Thymus (tissue), 11 donors: Measurements from ENCODE around the gene LRP1B. TPM values are rescaled to one million over a fixed set of nuclear protein-coding genes. Genes with fewer than 3 reads are reported as not detected.

ENCODE experiments used
- DNase-seq, 9 donors: peaks; one replicate each; pipeline ENCODE4 v3.0.0-alpha.2; 2013; ENCODE audit warnings: low spot score in 9 of 9, low read depth in 6 of 9, missing footprints in 1 of 9
- H3K27ac ChIP-seq, 2 donors: one replicate each; pipeline ENCODE4 v1.5.1; 2013; ENCODE audit warnings: control low read depth in 1 of 2, low read depth in 1 of 2, low read length in 1 of 2, mild to moderate bottlenecking in 1 of 2, moderate library complexity in 1 of 2
- H3K27me3 ChIP-seq, 2 donors: one replicate each; pipeline ENCODE4 v1.5.1; 2013; ENCODE audit warnings: low read length in 1 of 2; ENCODE audit not compliant: control insufficient read depth in 2 of 2, insufficient read depth in 1 of 2
- H3K36me3 ChIP-seq, 2 donors: one replicate each; pipeline ENCODE4 v1.5.1; 2013; ENCODE audit warnings: low read length in 1 of 2, mild to moderate bottlenecking in 1 of 2, moderate library complexity in 1 of 2; ENCODE audit not compliant: control insufficient read depth in 2 of 2, insufficient read depth in 2 of 2
- H3K4me1 ChIP-seq, 2 donors: one replicate each; pipeline ENCODE4 v1.5.1; 2013; ENCODE audit warnings: low read length in 2 of 2; ENCODE audit not compliant: control insufficient read depth in 2 of 2, insufficient read depth in 2 of 2
- H3K4me3 ChIP-seq, 2 donors: one replicate each; pipeline ENCODE4 v1.5.1; 2013; ENCODE audit warnings: low read length in 2 of 2, control low read depth in 1 of 2, mild to moderate bottlenecking in 1 of 2
- H3K9me3 ChIP-seq, 2 donors: one replicate each; pipeline ENCODE4 v1.5.1; 2013; ENCODE audit warnings: low read length in 1 of 2, mild to moderate bottlenecking in 1 of 2; ENCODE audit not compliant: control insufficient read depth in 2 of 2, insufficient read depth in 1 of 2
- WGBS: extraction: QIAGEN DNeasy Blood & Tissue Kit; methylation state at CpG from one replicate; pipeline ENCODE4 v1.1.7; 2013; 5-methylcytosine and 5-hydroxymethylcytosine counted together
- polyA plus RNA-seq: library from polyadenylated mRNA; stranded (reverse); fragments of 200-250 nt; gene quantifications from one replicate; pipeline ENCODE4 v1.2.3, GENCODE V29; 2013
- total RNA-seq: library from RNA; stranded (reverse); fragments of 120-200 nt; gene quantifications from one replicate; pipeline ENCODE4 v1.2.4, GENCODE V29; 2013
- donor health status: healthy.

LRP1B gene
- total and polyA plus RNA-seq, 2 donors, result 0.18 to 0.28 TPM

DNA sequence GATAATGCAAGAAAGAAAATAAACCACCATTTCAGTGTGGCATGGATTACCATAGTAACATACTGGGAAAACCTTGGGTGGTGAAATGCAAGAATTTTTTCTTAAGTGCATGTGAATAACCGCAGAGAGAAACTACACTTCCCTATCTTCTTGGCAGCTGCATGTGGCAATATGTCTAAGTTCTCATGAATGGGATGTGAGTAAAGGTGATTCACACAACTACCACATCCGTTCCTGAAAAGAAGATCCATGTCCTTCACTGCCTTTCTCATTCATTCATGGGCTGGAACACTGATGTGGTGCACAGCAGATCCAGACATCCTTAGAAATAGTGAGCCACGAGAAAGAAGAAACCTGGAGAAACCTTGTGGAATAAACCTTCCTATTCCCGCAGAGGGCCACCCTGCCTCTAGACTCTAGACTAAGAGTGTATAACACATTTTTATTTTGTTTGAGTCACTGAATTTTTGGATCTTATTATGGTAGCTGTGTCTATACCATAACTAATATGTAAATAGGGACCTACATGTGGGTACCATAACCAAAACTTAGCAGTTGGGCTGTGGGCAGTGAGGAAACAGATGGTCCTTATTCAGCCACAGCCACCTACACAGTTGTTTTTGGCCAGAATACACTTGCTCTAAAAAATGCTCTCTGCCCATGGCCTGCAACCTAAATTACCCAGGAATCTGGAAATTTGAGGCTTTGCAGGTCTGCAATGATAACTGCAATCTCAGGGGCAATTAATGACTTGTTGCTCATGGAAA lies 573.3 kb downstream of the LRP1B start:
- no peaks in the 10 kb centered on the region for H3K36me3 ChIP-seq
- no peaks in the 10 kb centered on the region for H3K4me1 ChIP-seq
- no peak overlapping the region for H3K27ac ChIP-seq
- WGBS, result 46% methylated on average over 4 of the region's 4 CpGs
- DNase-seq, result peak in 3 of 9 donors; percentile 4 to 25 (median 8)
- H3K4me3 ChIP-seq, result no peak overlapping the region
- no peaks in the 10 kb centered on the region for H3K9me3 ChIP-seq
- H3K27me3 ChIP-seq, result no peaks in the 10 kb centered on the region

DNA sequence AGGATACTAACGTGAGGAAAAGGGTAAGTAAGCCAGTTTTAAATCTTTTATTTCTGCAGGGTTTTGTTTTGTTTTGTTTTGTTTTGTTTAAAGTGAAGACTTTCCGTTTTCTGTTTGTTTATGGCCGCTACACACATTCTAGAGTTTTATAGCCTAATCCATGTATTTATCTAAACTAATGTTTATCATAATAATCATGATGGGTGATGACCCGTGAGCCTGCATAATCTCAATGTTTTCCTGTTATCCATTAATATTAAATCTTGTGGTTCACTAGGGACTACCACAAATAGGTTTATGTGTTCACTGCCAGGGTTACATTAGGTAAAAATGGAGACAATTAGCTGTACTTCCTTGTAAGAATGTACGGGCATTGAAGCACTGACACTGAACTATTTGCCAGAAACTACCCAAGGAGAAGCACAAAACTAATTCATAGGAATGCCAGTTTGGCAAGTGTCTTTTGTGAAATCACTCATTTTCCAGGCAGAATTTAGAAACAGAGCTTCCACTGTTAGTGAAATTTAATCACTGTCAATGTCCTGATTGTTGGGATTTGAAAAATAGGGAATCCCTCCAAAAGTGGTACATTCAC lies 574.8 kb downstream of the LRP1B start:
- Histone ChIP-seq H3K36me3 (no peaks in the 10 kb centered on the region), H3K9me3 (no peaks in the 10 kb centered on the region), H3K27ac (no peak overlapping the region), H3K27me3 (no peaks in the 10 kb centered on the region), H3K4me3 (no peak overlapping the region), H3K4me1 (no peaks in the 10 kb centered on the region)
- no peak for DNase-seq
- WGBS, result 85% methylated on average over 5 of the region's 5 CpGs

DNA sequence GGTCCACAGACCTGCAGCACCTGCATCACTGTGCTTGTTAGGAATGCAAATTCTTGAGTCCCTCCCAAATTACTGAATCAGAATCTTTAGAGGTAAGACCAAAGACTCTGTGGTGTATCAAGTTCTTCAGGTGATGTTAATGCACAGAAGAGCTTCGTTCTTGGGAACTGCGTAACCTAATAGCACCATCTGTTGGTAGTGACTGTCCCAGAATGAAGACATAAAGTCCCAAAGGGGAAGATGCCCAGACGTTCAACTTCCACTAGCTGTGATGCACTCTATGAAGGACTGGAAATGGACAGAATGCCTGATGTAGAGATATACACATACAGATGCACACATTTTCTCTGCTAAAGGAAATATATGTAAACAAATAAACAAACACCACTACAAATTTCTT lies 576.0 kb downstream of the LRP1B start:
- H3K27ac ChIP-seq, result no peak overlapping the region
- no peaks in the 10 kb centered on the region for H3K36me3 ChIP-seq
- no peaks in the 10 kb centered on the region for H3K9me3 ChIP-seq
- H3K27me3 ChIP-seq, result no peaks in the 10 kb centered on the region
- 13% methylated on average over 3 of the region's 3 CpGs for WGBS
- peak in 6 of 9 donors; percentile 16 to 70 (median 28) for DNase-seq
- H3K4me3 ChIP-seq, result no peak overlapping the region
- no peaks in the 10 kb centered on the region for H3K4me1 ChIP-seq

DNA sequence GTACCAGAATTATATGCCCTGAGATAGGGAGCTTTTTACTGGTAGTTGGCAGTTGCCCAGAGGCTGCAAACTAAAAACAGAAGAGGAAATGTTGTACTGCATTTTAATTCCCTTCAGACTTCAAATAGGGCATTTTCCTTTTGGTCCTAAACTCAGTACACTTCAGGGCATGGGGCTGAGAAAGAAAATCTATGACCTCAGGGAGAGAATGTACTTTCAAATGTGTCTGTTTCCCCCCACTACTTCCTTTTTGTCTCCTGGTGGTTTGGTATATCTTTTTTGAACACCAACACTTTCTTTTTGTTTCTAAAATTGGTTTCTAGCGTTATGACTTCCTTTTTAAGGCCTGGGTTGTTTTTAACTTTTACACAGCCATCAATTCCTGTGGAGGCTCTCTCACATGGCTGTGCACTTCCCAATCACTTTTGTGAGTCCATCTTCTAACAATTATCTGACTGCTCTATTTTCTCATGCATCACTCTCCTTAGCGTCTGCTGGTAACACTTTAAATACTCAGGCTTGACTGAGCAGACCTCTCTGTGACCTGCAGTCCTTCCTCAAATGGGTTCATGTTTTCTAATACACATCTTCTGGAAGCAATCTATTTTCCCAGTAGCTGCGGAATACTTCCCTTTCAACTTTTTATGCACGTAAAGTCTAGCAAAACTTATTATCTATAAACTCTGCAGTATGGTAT lies 596.0 kb downstream of the LRP1B start:
- Histone ChIP-seq H3K4me3 (no peak overlapping the region), H3K4me1 (peaks cover 0 to 4% of the 10 kb centered on the region in 2 donors), H3K36me3 (no peaks in the 10 kb centered on the region), H3K27ac (peak overlapping the region in 1 of 2 donors; percentile 68), H3K9me3 (no peaks in the 10 kb centered on the region), H3K27me3 (no peaks in the 10 kb centered on the region)
- 38% methylated on average over 4 of the region's 4 CpGs for WGBS
- DNase-seq, result peak in 6 of 9 donors; percentile 15 to 55 (median 28)

DNA sequence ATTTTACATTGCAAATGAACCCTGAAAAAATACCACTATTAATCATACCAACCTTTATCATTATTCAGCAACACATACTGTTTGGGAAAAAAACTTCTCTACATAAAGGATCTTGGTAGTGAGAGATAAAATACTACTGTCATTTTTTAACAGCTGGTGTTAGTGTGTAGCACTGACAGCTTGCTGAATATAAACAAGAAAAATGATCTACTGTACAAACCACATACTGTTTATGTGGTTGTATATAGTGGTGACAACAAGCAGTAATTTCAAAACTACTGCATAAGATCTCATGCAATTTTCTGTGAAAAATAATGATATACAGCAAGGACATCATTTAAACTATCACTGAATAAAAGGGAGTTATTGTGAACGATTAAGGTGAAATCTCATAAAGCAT lies 601.2 kb downstream of the LRP1B start:
- H3K4me3 ChIP-seq, result no peak overlapping the region
- no peaks in the 10 kb centered on the region for H3K4me1 ChIP-seq
- no peak overlapping the region for H3K27ac ChIP-seq
- H3K36me3 ChIP-seq, result no peaks in the 10 kb centered on the region
- no peak for DNase-seq
- 86% methylated on average over 1 of the region's 1 CpG for WGBS
- H3K27me3 ChIP-seq, result no peaks in the 10 kb centered on the region
- H3K9me3 ChIP-seq, result no peaks in the 10 kb centered on the region

DNA sequence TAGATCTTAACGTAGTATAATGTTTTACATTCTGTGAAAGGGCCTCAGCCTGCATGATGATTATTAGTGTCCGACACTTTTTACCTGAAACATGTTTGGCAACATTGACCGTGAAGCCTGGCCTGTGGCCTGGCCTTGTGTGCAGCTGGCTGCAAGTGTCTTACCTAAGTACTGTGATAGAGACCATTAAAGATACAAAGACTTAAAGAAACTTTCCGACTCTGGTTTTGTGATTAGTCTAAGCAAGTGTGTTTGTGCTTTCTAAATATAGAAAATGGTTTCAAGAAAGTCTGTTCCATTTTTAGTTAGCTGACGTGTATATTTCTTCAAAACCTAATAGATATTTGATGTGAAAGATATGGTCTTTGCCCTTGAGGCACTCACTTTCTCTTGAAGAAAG lies 601.8 kb downstream of the LRP1B start:
- no peaks in the 10 kb centered on the region for H3K4me1 ChIP-seq
- no peak overlapping the region for H3K27ac ChIP-seq
- no peaks in the 10 kb centered on the region for H3K9me3 ChIP-seq
- H3K36me3 ChIP-seq, result no peaks in the 10 kb centered on the region
- H3K4me3 ChIP-seq, result no peak overlapping the region
- 79% methylated on average over 5 of the region's 5 CpGs for WGBS
- peak in 1 of 9 donors; percentile 4 for DNase-seq
- no peaks in the 10 kb centered on the region for H3K27me3 ChIP-seq

DNA sequence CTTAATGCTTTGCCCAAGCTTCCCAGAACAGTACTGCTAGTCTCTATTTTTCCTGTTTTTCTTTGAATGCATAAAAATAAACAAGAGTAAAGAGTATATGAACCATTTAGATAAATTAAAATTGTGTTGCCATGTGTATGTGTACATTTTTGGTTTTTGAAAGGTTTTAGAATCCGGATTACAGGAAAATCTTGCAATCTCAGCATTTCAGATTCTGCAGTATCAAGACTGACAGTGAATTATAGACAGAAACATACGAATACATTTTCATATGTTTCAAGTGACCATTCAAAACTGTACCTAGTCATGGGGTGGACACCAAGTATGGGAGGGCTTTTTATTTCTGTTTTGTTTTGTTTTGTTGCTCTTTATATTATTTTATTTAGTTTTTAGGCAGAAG lies 604.1 kb downstream of the LRP1B start:
- no peaks in the 10 kb centered on the region for H3K4me1 ChIP-seq
- H3K4me3 ChIP-seq, result no peak overlapping the region
- no peaks in the 10 kb centered on the region for H3K36me3 ChIP-seq
- no peaks in the 10 kb centered on the region for H3K9me3 ChIP-seq
- no peak overlapping the region for H3K27ac ChIP-seq
- DNase-seq, result no peak
- H3K27me3 ChIP-seq, result no peaks in the 10 kb centered on the region
- WGBS, result 95% methylated on average over 2 of the region's 2 CpGs

DNA sequence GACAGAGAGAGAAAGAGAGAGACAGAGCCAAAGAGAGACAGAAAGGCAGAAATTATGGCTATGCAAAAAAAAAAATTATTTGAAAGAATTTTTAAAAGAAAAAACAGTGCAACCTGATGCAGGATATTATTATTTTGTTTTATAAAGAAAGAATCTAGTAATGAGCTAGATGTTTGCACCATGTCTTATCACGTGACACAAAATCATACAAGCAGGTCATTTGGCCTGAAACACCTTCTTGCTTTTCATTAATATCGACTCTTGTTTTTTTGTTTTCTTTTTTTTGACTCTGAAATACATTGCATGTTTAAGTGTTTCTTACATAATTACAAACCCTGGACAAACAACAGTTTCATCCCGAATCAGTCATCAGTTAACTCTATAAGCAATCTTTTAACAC lies 606.0 kb downstream of the LRP1B start:
- no peaks in the 10 kb centered on the region for H3K4me1 ChIP-seq
- H3K27ac ChIP-seq, result no peak overlapping the region
- no peaks in the 10 kb centered on the region for H3K36me3 ChIP-seq
- H3K27me3 ChIP-seq, result no peaks in the 10 kb centered on the region
- H3K4me3 ChIP-seq, result no peak overlapping the region
- WGBS, result 65% methylated on average over 3 of the region's 3 CpGs
- no peak for DNase-seq
- H3K9me3 ChIP-seq, result no peaks in the 10 kb centered on the region

DNA sequence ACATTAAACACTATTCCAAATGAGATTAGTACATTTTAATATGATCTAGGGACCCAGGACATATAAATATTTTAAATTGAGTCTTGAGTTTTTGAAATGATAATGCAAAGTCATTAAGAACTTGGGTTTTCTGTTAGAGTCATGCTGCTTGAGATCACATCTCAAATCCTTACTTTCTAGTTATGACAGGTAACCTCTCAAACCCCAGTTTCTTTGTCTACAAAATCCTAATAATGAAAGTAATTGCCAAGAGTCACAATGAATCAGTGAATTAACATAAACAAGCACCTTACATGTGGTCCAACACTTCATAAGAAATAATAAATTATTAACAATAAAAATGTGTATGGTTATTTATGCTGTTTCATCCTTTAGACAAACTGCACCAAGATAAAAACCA lies 607.6 kb downstream of the LRP1B start:
- no peaks in the 10 kb centered on the region for H3K4me1 ChIP-seq
- H3K27me3 ChIP-seq, result no peaks in the 10 kb centered on the region
- H3K27ac ChIP-seq, result no peak overlapping the region
- H3K36me3 ChIP-seq, result no peaks in the 10 kb centered on the region
- H3K4me3 ChIP-seq, result no peak overlapping the region
- H3K9me3 ChIP-seq, result no peaks in the 10 kb centered on the region
- DNase-seq, result no peak
